Measurements from ENCODE around the gene SCNN1B. TPM values are rescaled to one million over a fixed set of nuclear protein-coding genes. Genes with fewer than 3 reads are reported as not detected.
A peak's percentile ranks its signal among the peaks of the same experiment; 100 is the strongest.

The SCNN1B gene
- total and polyA plus RNA-seq, 2 of the 13 experiments (the other 11 are each of a cell fraction or from before 2014, with no cell fraction given): not detected

DNA sequence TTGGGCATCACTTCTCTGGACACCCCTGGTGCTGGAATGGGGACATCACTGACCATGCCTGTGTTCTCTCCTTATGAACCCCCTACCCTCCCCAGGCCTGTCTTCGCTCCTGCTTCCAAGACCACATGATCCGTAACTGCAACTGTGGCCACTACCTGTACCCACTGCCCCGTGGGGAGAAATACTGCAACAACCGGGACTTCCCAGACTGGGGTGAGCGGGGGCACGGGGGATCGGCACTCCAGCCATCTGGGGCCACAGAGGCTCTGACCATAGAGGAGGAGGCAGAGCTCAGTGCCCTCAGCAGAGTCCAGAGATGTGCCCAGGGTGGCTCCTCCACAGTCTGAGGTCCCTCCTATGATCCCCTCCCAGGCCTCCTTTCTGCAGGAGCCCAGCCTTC is 73.5 kb downstream of the SCNN1B start:
- CTCF ChIA-PET (ENCODE audit: low intra/inter-chr PET ratio, low total read pairs): no interaction called here

More for the DNA sequence above, 73.5 kb downstream of the SCNN1B start:
- ATAC-seq (peak; percentile 13), DNase-seq (ENCODE audit: low spot score) (no peak), FAIRE-seq (no peak)
- H3K27ac ChIP-seq (ENCODE audit: extremely low read length, insufficient read depth, low read length): no peak overlapping the region
- in situ Hi-C loops (cut with HindIII; ENCODE audit: extremely low pct_ligation_motif_present, low pct_unique_long_range_greater_than_20kb): no loop called here
- H3K27me3 ChIP-seq (ENCODE audit: control insufficient read depth in 1 of 2, insufficient read depth in 2 of 2, low read length in 2 of 2): peaks cover 3 to 24% of the 10 kb centered on the region in 2 experiments; a peak in 4 of 5 replicates
- 22% methylated on average over 7 of the region's 7 CpGs for WGBS (ENCODE audit: low lambda C conversion rate)
- H3K79me2 ChIP-seq (ENCODE audit: insufficient read depth, low read length): no peaks in the 10 kb centered on the region
- H4K20me1 ChIP-seq (ENCODE audit: insufficient read depth, low read length): no peaks in the 10 kb centered on the region; the same call in 1 of the 2 replicates
- intact Hi-C loops (cut with micrococcal nuclease; ENCODE audit: unreplicated experiment): no loop called here
- TF ChIP-seq HMGA1 (CRISPR knock-in tag; conservative IDR thresholded peaks at IDR 0.05) (no peak), HOXA7 (CRISPR knock-in tag; IDR thresholded peaks at IDR 0.05) (no peak), ZNF572 (CRISPR knock-in tag; IDR thresholded peaks at IDR 0.05) (no peak), ZNF446 (CRISPR knock-in tag; IDR thresholded peaks at IDR 0.05) (no peak), ZNF33A (CRISPR knock-in tag; IDR thresholded peaks at IDR 0.05; ENCODE audit: borderline replicate concordance) (no peak), ZNF292 (CRISPR knock-in tag; IDR thresholded peaks at IDR 0.05; ENCODE audit: borderline replicate concordance, low read depth) (no peak), ZFP37 (CRISPR knock-in tag; IDR thresholded peaks at IDR 0.05; ENCODE audit: borderline replicate concordance) (no peak), ZNF768 (CRISPR knock-in tag; IDR thresholded peaks at IDR 0.05) (no peak), ELK4 (CRISPR knock-in tag; IDR thresholded peaks at IDR 0.05; ENCODE audit: borderline replicate concordance) (no peak), RXRB (CRISPR knock-in tag; IDR thresholded peaks at IDR 0.05; ENCODE audit: borderline replicate concordance) (no peak), IKZF4 (CRISPR knock-in tag; IDR thresholded peaks at IDR 0.05; ENCODE audit: borderline replicate concordance, low read depth, not compliant biosample characterization) (no peak), GATAD2A (CRISPR knock-in tag; IDR thresholded peaks at IDR 0.05) (no peak), ZNF766 (CRISPR knock-in tag; IDR thresholded peaks at IDR 0.05; ENCODE audit: borderline replicate concordance) (no peak), KLF9 (CRISPR knock-in tag; IDR thresholded peaks at IDR 0.05; ENCODE audit: low read depth) (no peak), RBM39 (IDR thresholded peaks at IDR 0.05; ENCODE audit: low read depth, low read length, poor library complexity, severe bottlenecking) (no peak), SMAD9 (CRISPR knock-in tag; IDR thresholded peaks at IDR 0.05) (no peak)
- TF ChIP-seq, protein P1, sequence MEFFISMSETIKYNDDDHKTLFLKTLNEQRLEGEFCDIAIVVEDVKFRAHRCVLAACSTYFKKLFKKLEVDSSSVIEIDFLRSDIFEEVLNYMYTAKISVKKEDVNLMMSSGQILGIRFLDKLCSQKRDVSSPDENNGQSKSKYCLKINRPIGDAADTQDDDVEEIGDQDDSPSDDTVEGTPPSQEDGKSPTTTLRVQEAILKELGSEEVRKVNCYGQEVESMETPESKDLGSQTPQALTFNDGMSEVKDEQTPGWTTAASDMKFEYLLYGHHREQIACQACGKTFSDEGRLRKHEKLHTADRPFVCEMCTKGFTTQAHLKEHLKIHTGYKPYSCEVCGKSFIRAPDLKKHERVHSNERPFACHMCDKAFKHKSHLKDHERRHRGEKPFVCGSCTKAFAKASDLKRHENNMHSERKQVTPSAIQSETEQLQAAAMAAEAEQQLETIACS (CRISPR knock-in tag; IDR thresholded peaks at IDR 0.05): no peak
- no peak overlapping the region for H3K4me2 ChIP-seq (ENCODE audit: low read depth, low read length)
- BruUV-seq (replicated peaks): no TSS peak
- H3K36me3 ChIP-seq (replicated peaks in 1 of 2; ENCODE audit: control insufficient read depth in 1 of 2, insufficient read depth in 2 of 2, low read length in 2 of 2): no peaks in the 10 kb centered on the region
- no peaks in the 10 kb centered on the region for H3K4me1 ChIP-seq (ENCODE audit: insufficient read depth, low read length)
- H3K9ac ChIP-seq (ENCODE audit: insufficient read depth, low read depth, low read length): no peak overlapping the region
- no peak overlapping the region for H3K4me3 ChIP-seq (replicated peaks in 1 of 3; ENCODE audit: insufficient read depth in 1 of 3, low read depth in 2 of 3, low read length in 3 of 3)
- POLR2A ChIA-PET: no interaction called here
- H3K9me3 ChIP-seq (ENCODE audit: low read length): no peaks in the 10 kb centered on the region
- no peak overlapping the region for H2AFZ ChIP-seq (ENCODE audit: low read length)

Measured in HepG2 (cell line).